Upper lobe of right lung (tissue), 1 donor: ENCODE data around the gene DPM2. TPM values are rescaled to one million over a fixed set of nuclear protein-coding genes. Genes with fewer than 3 reads are reported as not detected.

ENCODE experiments used
- ATAC-seq: fragments of 200-7000 bp; cut with Tn5 transposase; one replicate; pipeline ENCODE4 v1.9.1; 2020; ENCODE audit warnings: mild to moderate bottlenecking, moderate library complexity
- DNase-seq: peaks from one replicate; pipeline ENCODE4 v3.0.0-alpha.2; 2020
- H3K27ac ChIP-seq: fragments of 200-600 bp; one replicate; pipeline ENCODE4 v1.8.0; 2022
- H3K27me3 ChIP-seq: fragments of 200-600 bp; one replicate; pipeline ENCODE4 v1.8.0; 2022; ENCODE audit warnings: mild to moderate bottlenecking
- H3K36me3 ChIP-seq: fragments of 200-600 bp; one replicate; pipeline ENCODE4 v1.8.0; 2022
- H3K4me1 ChIP-seq: fragments of 200-600 bp; one replicate; pipeline ENCODE4 v1.8.0; 2022
- H3K4me3 ChIP-seq: fragments of 200-600 bp; one replicate; pipeline ENCODE4 v1.8.0; 2022; ENCODE audit warnings: mild to moderate bottlenecking
- H3K9me3 ChIP-seq: fragments of 200-600 bp; one replicate; pipeline ENCODE4 v1.8.0; 2022
- CTCF ChIP-seq: fragments of 200-600 bp; IDR thresholded peaks from one replicate; pipeline ENCODE4 v1.8.0; 2022; ENCODE audit warnings: antibody characterized with exemption
- intact Hi-C: fragments of 100-400 bp; cut with DNase I; formaldehyde crosslinking; loops from one replicate; pipeline ENCODE4 v1.11.0; 2022
- total RNA-seq: library from RNA; stranded (reverse); fragmentation: NEBNext Ultra II Directional; extraction: Animal tissue kit (Norgen Biotek cat#: 25700); gene quantifications from one replicate; pipeline ENCODE4 v1.2.1, GENCODE V29; 2021
- donor health status: DM: no; HTN: yes; CAD: no; lungs with severe emphysema.

DPM2 gene
- total RNA-seq, 1 donor from 2014 or later = 37.1 TPM

DNA sequence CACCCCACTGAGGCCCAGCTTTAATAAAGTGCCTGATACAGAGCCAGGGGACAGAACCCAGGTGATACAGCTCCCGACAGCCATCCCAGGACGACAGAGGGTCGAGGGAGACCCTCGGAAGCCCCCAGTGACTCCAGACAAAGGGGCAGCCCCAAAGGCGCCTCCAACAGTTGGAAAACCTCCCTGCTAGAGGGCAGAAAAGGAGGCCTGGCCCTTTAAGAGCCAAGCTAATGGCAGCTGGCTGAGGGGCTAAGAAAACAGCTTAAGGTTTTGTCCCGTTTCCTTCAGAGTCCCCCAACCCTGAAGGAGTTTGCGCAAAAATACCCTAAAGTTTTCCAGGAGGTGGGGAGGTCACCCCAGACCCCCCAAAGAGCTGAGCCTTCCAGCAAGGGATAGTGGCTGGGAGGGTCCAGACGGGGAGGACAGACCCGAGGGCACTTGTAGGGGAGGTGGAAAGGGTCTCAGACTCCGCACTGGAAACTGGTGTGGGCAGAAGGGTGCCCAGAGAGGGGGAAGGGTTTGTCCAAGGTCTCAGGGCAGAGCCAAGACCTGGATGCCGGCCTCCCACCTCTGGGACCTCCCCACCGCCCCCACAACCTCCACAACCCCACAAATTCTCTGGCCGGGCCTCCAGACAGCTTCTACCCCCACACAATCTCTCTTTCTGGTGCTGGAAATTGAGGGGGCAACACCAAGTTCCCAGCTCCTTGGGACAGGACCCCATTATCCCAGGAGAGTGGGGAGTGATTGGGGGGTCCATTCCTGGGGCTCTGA lies 52.0 kb downstream of the DPM2 start:
- Histone ChIP-seq H3K4me3 (no peak overlapping the region), H3K27me3 (no peaks in the 10 kb centered on the region), H3K4me1 (no peaks in the 10 kb centered on the region), H3K27ac (no peak overlapping the region), H3K9me3 (no peaks in the 10 kb centered on the region), H3K36me3 (peaks cover 61% of the 10 kb centered on the region)
- no peak for ATAC-seq
- DNase-seq = peak; percentile 52
- intact Hi-C loops = no loop called here
- no peak for TF ChIP-seq CTCF

Other genes with a start within 250 kb of the DPM2 start
- 0.29 TPM for gene CFAP157, start 230.9 kb downstream of the DPM2 start, total RNA-seq
- gene PTRH1, start 222.2 kb downstream of the DPM2 start, total RNA-seq = 8.0 TPM
- 0.41 TPM for gene TTC16, start 221.8 kb downstream of the DPM2 start, total RNA-seq
- 17.3 TPM for gene TOR2A, start 202.6 kb downstream of the DPM2 start, total RNA-seq
- 85.3 TPM for gene SH2D3C, start 159.2 kb downstream of the DPM2 start, total RNA-seq
- 99.1 TPM for gene CDK9, start 151.8 kb downstream of the DPM2 start, total RNA-seq
- 68.9 TPM for gene FPGS, start 135.0 kb downstream of the DPM2 start, total RNA-seq
- gene ENG, start 83.2 kb downstream of the DPM2 start, total RNA-seq = 322 TPM
- gene AK1, start 60.2 kb downstream of the DPM2 start, total RNA-seq = 158 TPM
- gene ST6GALNAC6, start 38.3 kb downstream of the DPM2 start, total RNA-seq = 94.7 TPM
- gene ST6GALNAC4, start 20.8 kb downstream of the DPM2 start, total RNA-seq = 58.8 TPM
- gene PIP5KL1, start 7.1 kb downstream of the DPM2 start, total RNA-seq = 3.5 TPM
- gene EEIG1, start 43.1 kb upstream of the DPM2 start, total RNA-seq = 44.7 TPM
- gene NAIF1, start 129.5 kb upstream of the DPM2 start, total RNA-seq = 11.8 TPM
- 34.7 TPM for gene SLC25A25, start 130.4 kb upstream of the DPM2 start, total RNA-seq
- 35.1 TPM for gene PTGES2, start 189.9 kb upstream of the DPM2 start, total RNA-seq
- gene LCN2, start 211.6 kb upstream of the DPM2 start, total RNA-seq = 14.3 TPM
- 39.0 TPM for gene BBLN, start 222.4 kb upstream of the DPM2 start, total RNA-seq